Activated CD4-positive, alpha-beta T cell treated with anti-CD3 and anti-CD28 coated beads for 4 hours (primary cell): ENCODE measurements around the gene MAGEA6.

Experiments used
- DNase-seq, 2 donors: peaks; one replicate each; pipeline ENCODE4 v3.0.0-alpha.2; 2020

The MAGEA6 gene

GRCh38 chrX:152733261-152733975 is 36.1 kb downstream of the MAGEA6 start, which contains the start of the genes CSAG1 and MAGEA12:
TSS of gene CSAG1 (minus strand) at chrX:152733721. CDS start at chrX:152732460, 1,261 bp downstream.
TSS of gene MAGEA12 (plus strand) at chrX:152733757. CDS start at chrX:152736162, 2,405 bp downstream.
- DNase-seq: no peak

GRCh38 chrX:152725409-152725808 is 44.1 kb downstream of the MAGEA6 start:
- no peak for DNase-seq
